GM20431 (cell line): ENCODE measurements around the gene C5.

Source experiments
- in situ Hi-C: fragments of 300-500 bp; cut with MseI, MboI; formaldehyde crosslinking; loops from one replicate; pipeline ENCODE4 v1.15.0; 2020; ENCODE audit warnings: low sequenced_read_pairs; ENCODE audit not compliant: unreplicated experiment

Gene C5

GRCh38 chr9:120947222-120947621, 102.9 kb downstream of the C5 start:
- in situ Hi-C loops = no loop called here

GRCh38 chr9:120946259-120946658, 103.8 kb downstream of the C5 start:
- in situ Hi-C loops = no loop called here

DNA sequence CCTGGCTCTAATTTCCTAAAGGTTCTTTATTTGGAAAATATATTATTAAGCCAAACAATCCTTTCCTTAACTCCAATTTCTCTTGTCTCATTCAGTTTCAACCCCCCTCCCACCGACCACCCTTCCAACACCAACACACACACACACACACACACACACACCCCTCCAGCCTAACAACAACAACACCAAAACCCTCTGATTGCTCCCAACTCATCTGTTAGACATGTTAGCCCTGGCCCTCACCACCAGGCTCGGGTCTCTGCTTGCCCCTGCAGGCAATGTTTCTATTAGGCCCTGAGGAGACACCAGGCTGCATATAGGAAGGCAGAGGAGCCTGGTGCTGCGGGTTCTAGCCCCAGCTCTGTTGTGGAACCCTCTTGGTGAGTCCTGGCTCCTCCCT, 105.1 kb downstream of the C5 start:
- in situ Hi-C loops = no loop called here

GRCh38 chr9:120944434-120944843, 105.6 kb downstream of the C5 start:
- in situ Hi-C loops = no loop called here

GRCh38 chr9:120942186-120943001, 107.7 kb downstream of the C5 start:
- in situ Hi-C loops = no loop called here

GRCh38 chr9:120941046-120941770, 108.9 kb downstream of the C5 start:
- in situ Hi-C loops = no loop called here

- in situ Hi-C loops = no loop called here
Observed at GRCh38 chr9:120940573-120940972, 109.5 kb downstream of the C5 start.

DNA sequence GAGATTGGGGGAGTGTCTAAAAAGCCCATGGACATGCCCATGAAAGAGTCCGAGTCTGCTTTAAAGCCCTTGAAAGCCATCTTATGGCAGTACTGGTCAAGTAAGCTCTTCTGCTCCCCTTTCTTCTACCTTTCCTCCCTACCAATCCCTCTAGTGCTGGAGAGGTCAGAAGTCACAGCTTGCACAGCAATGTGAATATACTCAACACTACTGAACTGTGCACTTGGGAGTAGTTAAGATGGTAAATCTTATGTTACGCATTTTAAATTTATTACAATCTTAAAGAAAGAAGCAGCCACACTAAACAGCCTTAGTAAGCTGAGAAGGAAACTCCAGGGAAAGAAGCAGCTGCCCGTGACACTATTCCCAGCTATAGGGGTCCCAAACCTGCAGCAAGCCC, 111.2 kb downstream of the C5 start:
- in situ Hi-C loops = no loop called here

DNA sequence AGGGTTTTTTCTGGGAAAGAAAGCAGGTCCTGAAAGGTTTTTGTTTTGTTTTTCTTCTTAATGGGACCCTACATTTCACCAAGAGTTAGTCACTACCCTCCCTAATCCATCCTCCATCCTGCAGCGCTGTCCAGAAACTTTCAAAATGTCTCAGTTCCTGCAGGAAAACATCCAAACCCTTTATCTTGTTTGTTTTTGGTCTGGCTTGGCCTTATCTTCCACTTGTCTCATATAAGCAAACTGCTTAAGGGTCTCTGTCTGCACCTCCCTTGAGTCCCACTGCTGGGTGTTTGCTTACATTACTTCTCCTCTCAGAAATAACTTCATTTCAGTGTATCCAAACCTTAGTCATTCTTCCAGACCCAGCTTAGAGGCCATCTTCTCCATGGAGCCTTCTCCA, 112.5 kb downstream of the C5 start:
- in situ Hi-C loops = no loop called here

DNA sequence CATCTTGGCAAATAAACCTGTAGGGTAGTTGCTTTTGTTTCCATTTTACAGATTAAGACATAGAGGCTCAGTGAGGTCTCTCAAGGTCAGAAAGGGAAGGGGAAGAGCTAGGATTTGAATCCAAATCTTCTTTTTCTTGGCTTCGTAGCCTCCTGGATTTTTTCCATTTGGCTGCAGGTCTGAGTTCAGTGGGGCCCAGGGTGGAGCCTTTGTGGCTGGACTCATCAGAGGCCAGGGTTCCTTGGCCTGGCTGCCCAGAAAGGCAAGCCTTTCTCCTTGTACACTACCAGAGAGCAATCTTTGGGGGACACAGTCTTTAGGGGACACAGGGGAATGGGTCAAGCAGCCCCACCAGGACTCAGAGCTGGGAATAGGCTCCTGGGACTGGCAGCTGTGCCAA, 112.9 kb downstream of the C5 start:
- in situ Hi-C loops = no loop called here

GRCh38 chr9:120936764-120937122, 113.3 kb downstream of the C5 start:
- in situ Hi-C loops = no loop called here

GRCh38 chr9:120936011-120936763, 113.9 kb downstream of the C5 start:
- in situ Hi-C loops = no loop called here

GRCh38 chr9:120935383-120935857, 114.7 kb downstream of the C5 start:
- in situ Hi-C loops = no loop called here

GRCh38 chr9:120934281-120934680, 115.8 kb downstream of the C5 start:
- in situ Hi-C loops = no loop called here

- in situ Hi-C loops = no loop called here
Observed at GRCh38 chr9:120933310-120934055, 116.6 kb downstream of the C5 start.

DNA sequence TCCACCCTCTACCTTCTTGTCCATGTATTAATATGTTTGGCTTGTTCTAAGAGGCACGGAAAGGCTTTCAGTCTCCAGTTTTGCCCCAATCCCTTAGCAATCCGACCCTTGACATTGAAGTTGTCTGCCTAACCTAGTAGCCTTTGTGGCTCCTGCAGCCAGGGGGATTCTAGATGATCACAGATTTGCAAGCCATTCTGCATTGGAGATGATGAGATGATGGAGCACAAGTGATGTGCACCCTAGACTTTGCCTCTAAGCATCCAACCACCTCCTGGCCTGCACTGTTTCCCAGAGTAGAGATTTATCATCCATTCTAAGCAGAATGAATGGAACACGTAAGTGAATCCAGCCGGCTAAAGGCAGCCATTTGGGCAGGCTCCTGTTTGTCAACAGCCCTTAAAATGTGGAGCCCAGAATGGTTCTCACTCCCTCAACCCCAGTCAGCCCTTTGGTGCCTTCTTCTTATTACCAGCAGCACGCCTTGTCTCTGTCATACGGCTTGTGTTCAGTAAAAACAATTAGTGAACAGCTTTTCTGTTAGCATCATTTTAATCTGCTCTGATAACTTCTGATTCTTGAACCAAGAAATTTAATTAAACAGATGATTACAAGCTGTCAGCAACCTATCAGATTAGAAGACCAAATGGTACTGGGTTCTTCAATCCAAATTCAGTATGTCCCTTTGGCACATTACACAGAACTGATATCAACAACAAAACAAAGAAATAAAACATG, 117.8 kb downstream of the C5 start:
- in situ Hi-C loops = no loop called here

DNA sequence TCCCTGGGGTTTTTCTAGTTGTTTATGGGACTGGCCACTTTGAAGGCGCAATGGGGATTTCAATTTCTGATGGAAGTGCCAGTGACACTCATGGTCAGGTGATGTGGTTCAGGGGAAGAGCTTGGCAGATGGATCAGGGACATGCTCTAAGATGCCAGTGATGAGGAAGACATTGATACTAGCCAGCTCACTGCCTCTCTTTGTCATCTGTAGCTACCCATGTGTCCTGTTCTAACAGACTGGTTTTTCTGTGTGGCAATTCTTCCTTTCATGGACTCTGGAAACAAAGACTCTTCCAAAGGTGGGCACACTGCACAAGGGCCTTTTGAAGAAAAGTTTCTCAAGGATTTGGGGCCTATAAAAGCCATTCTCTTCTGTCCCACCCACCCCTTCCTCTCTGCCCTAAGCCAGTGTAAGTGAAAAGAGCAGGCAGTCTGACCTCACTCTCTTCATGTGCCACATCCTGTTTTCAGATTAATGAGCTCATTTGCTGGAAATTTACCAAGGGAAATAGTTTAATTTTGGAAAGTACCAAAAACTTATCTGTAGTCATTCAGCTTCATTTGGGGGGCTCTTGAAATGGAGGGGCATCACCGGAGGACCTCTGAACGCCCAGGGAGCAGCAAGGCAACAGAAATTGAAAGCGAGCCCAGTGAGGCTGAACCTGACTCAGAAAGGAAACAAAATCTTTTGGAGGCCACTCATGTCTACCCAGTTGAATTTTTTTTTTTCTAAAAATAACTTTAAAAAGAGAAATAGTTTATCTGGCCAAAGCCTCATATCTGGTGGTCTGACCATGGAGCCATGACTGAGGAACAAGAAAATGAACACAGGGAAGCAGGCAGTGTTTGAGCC, 118.6 kb downstream of the C5 start:
- in situ Hi-C loops = no loop called here

DNA sequence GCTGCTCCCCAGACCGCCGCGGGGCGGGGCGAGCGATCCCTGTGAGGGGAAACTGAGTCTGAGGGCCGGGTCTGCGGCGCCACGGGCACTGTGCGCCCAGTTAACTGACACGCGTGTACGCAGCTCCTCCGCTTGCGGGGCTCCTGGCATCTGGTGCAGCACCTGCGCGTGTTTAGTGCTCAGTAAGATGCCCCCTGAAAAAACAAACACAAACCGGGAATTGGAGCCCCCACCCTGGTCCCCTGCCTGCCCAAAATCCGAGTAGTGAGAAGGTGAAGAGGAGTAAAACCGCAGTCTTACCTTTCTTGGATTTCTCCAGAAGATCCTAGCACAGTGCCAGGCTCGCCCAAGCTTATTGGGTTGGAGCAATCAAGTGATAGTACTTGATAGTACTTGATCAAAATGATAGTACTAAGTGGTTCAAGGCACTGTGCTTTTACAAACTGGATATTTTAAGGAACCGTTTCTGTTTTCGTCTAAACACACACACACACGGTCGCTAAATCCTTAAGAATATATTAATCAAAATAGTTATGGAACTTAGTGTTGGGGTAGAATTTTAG, 120.8 kb downstream of the C5 start:
- in situ Hi-C loops = no loop called here
